Hepatocyte (in vitro differentiated cells): Measurements from ENCODE around the gene CHST6. TPM values are rescaled to one million over a fixed set of nuclear protein-coding genes. Genes with fewer than 3 reads are reported as not detected.

Source experiments
- DNase-seq: peaks from one replicate; pipeline ENCODE4 v3.0.0-alpha.2; 2016; ENCODE audit warnings: low spot score
- H2AFZ ChIP-seq: fragments of 200-600 bp; sonication (generic); 2 replicates; pipeline ENCODE4 v1.6.0; 2016; ENCODE audit warnings: antibody characterized with exemption, mild to moderate bottlenecking
- H3K27ac ChIP-seq: fragments of 200-600 bp; sonication (generic); 2 replicates; pipeline ENCODE4 v1.5.1; 2016; ENCODE audit warnings: mild to moderate bottlenecking
- H3K27me3 ChIP-seq: fragments of 200-600 bp; sonication (generic); 2 replicates; pipeline ENCODE4 v1.6.1; 2016
- H3K36me3 ChIP-seq: fragments of 200-600 bp; sonication (generic); replicated peaks from 2 replicates; pipeline ENCODE4 v1.5.1; 2016; ENCODE audit warnings: low read depth; ENCODE audit not compliant: insufficient read depth
- H3K4me1 ChIP-seq: fragments of 200-600 bp; sonication (generic); 2 replicates; pipeline ENCODE4 v1.5.1; 2016; ENCODE audit warnings: mild to moderate bottlenecking, moderate library complexity; ENCODE audit not compliant: insufficient read depth
- H3K4me2 ChIP-seq: fragments of 200-600 bp; sonication (generic); 2 replicates; pipeline ENCODE4 v1.6.0; 2016
- H3K4me3 ChIP-seq: fragments of 200-600 bp; sonication (generic); 2 replicates; pipeline ENCODE4 v1.5.1; 2016; ENCODE audit warnings: mild to moderate bottlenecking
- H3K79me2 ChIP-seq: fragments of 200-600 bp; sonication (generic); 2 replicates; pipeline ENCODE4 v1.6.0; 2017; ENCODE audit warnings: mild to moderate bottlenecking
- H3K9me2 ChIP-seq: fragments of 200-600 bp; sonication (generic); replicated peaks from 2 replicates; pipeline ENCODE4 v1.6.0; 2017; ENCODE audit warnings: mild to moderate bottlenecking; ENCODE audit not compliant: insufficient read depth
- H3K9me3 ChIP-seq: fragments of 200-600 bp; sonication (generic); 2 replicates; pipeline ENCODE4 v1.5.1; 2016; ENCODE audit warnings: low read depth, mild to moderate bottlenecking
- H4K20me1 ChIP-seq: fragments of 200-600 bp; sonication (generic); 2 replicates; pipeline ENCODE4 v1.6.0; 2016; ENCODE audit warnings: mild to moderate bottlenecking; ENCODE audit not compliant: insufficient read depth, poor library complexity, severe bottlenecking
- EZH2 ChIP-seq: fragments of 200-600 bp; sonication (generic); IDR thresholded peaks from 2 replicates; pipeline ENCODE4 v1.6.1; 2016; ENCODE audit warnings: antibody characterized with exemption, mild to moderate bottlenecking, borderline replicate concordance
- EZH2phosphoT487 ChIP-seq: fragments of 200-600 bp; sonication (generic); IDR thresholded peaks from one replicate; pipeline ENCODE4 v1.6.1; 2018; ENCODE audit warnings: antibody characterized with exemption, mild to moderate bottlenecking, low read depth, moderate library complexity; ENCODE audit not compliant: unreplicated experiment, severe bottlenecking
- WGBS: methylation state at CpG from one replicate; pipeline ENCODE4 v1.1.6; 2016; ENCODE audit warnings: low lambda C conversion rate; ENCODE audit errors: missing lambda C conversion rate; 5-methylcytosine and 5-hydroxymethylcytosine counted together
- polyA plus RNA-seq: library from polyadenylated mRNA; unstranded; fragments of >200 nt; fragmentation: Nextera tagmentation; extraction: Ambion mirVana; gene quantifications from 2 replicates; pipeline ENCODE4 v1.2.1, GENCODE V29; 2016
- total RNA-seq: library from RNA; depleted of rRNA; stranded (reverse); fragments of >200 nt; gene quantifications from 2 replicates; pipeline ENCODE4 v1.2.3, GENCODE V29; 2014
- TF ChIP-seq, protein P1 (sequence below): fragments of 200-600 bp; sonication (generic); IDR thresholded peaks from 2 replicates; pipeline ENCODE4 v1.5.1; 2016; ENCODE audit warnings: antibody characterized with exemption, mild to moderate bottlenecking; ENCODE audit not compliant: poor library complexity

The CHST6 gene
- total and polyA plus RNA-seq, 2 experiments from 2014 or later = 0.33 to 0.37 TPM

DNA sequence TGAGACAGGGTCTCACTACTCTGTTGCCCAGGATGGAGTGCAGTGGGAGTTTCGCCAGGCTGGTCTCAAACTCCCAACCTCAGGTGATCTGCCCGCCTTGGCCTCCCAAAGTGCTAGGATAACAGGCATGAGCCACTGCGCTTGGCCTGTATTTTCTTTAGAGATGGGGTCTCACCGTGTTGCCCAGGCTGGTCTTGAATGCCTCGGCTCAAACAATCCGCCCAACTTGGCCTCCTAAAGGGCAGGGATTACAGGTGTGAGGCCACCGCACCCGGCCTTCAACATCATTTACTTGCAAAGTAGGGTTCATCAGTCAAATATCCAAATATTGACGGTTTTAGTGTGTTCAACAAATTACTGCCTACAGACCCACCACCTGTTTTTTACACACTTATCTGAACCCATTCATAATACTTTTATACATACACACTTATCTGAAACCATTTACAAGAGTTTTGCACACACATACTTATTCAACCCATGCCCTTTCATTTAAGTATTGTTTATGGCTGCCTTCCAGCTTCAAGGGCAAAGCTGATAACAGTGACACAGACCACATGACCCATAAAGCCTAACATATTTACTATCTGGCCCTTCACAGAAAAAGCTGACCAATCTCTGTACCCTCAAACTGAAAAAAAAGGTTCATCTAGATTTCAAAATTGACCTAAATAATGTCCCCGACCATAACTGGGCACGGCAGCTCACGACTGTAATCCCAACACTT lies 42.6 kb downstream of the CHST6 start:
- H3K27ac ChIP-seq = peak overlapping the region; percentile 48
- DNase-seq = no peak
- peaks cover 10% of the 10 kb centered on the region for H3K4me1 ChIP-seq
- WGBS = 74% methylated on average over 12 of the region's 12 CpGs
- H2AFZ ChIP-seq = no peak overlapping the region
- peak overlapping the region; percentile 51 for H3K4me2 ChIP-seq
- peaks cover 90% of the 10 kb centered on the region for H3K79me2 ChIP-seq
- no peaks in the 10 kb centered on the region for H3K9me3 ChIP-seq
- H3K4me3 ChIP-seq = no peak overlapping the region
- H3K36me3 ChIP-seq = no peaks in the 10 kb centered on the region
- TF ChIP-seq EZH2 (no peak), EZH2phosphoT487 (no peak)
- TF ChIP-seq, protein P1, sequence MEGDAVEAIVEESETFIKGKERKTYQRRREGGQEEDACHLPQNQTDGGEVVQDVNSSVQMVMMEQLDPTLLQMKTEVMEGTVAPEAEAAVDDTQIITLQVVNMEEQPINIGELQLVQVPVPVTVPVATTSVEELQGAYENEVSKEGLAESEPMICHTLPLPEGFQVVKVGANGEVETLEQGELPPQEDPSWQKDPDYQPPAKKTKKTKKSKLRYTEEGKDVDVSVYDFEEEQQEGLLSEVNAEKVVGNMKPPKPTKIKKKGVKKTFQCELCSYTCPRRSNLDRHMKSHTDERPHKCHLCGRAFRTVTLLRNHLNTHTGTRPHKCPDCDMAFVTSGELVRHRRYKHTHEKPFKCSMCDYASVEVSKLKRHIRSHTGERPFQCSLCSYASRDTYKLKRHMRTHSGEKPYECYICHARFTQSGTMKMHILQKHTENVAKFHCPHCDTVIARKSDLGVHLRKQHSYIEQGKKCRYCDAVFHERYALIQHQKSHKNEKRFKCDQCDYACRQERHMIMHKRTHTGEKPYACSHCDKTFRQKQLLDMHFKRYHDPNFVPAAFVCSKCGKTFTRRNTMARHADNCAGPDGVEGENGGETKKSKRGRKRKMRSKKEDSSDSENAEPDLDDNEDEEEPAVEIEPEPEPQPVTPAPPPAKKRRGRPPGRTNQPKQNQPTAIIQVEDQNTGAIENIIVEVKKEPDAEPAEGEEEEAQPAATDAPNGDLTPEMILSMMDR = no peak
- H3K9me2 ChIP-seq = no peaks in the 10 kb centered on the region
- H4K20me1 ChIP-seq = peaks cover 28% of the 10 kb centered on the region
- H3K27me3 ChIP-seq = no peaks in the 10 kb centered on the region

DNA sequence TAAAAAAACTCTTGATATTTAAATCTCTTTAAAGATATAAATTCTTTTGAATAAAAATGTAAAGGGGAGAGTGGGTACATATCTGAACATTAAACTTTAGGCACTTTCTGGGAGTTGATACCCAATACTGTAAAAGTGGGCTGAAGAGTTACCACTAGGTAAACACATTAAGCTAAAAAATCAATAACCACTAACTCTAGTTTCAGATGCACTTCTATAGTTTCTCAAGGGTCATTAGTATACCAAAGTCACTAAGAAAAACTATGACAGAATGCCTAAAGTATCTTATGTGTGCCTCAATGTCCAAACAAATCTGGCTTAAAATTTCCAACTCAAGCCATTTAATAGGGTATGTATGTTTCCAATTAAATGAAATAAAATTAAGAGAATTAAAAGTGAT lies 48.8 kb downstream of the CHST6 start:
- H3K4me3 ChIP-seq = no peak overlapping the region
- H3K27ac ChIP-seq = no peak overlapping the region
- H3K4me2 ChIP-seq = no peak overlapping the region
- no peaks in the 10 kb centered on the region for H3K36me3 ChIP-seq
- no peaks in the 10 kb centered on the region for H3K9me3 ChIP-seq
- no peaks in the 10 kb centered on the region for H3K9me2 ChIP-seq
- H3K27me3 ChIP-seq = no peaks in the 10 kb centered on the region
- no peak for DNase-seq
- TF ChIP-seq, protein P1 = no peak
- TF ChIP-seq EZH2phosphoT487 (no peak), EZH2 (no peak)
- no peak overlapping the region for H2AFZ ChIP-seq
- peaks cover 29% of the 10 kb centered on the region for H3K79me2 ChIP-seq
- no peaks in the 10 kb centered on the region for H4K20me1 ChIP-seq
- no peaks in the 10 kb centered on the region for H3K4me1 ChIP-seq

DNA sequence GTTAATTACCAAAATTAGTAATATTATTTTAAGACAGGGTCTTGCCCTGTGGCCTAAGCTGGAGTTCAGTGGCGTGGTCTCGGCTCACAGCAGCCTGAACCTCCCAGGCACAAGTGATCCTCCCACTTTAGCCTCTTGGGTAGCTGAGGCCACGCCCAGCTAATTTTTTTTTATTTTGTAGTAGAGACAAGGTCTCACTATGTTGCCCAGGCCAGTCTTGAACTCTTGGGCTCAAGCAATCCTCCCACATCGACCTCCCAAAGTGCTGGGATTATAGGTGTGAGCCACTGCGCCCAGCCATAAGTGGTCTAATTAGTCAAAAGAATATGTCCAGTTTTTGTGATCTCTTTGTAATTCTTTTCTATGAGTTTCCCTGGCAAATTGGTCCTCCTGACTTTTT lies 49.9 kb downstream of the CHST6 start:
- Histone ChIP-seq H3K9me3 (no peaks in the 10 kb centered on the region), H2AFZ (no peak overlapping the region), H3K27ac (no peak overlapping the region), H4K20me1 (no peaks in the 10 kb centered on the region), H3K36me3 (no peaks in the 10 kb centered on the region), H3K4me1 (no peaks in the 10 kb centered on the region), H3K4me3 (no peak overlapping the region), H3K4me2 (no peak overlapping the region), H3K27me3 (no peaks in the 10 kb centered on the region), H3K79me2 (peaks cover 18% of the 10 kb centered on the region), H3K9me2 (no peaks in the 10 kb centered on the region)
- no peak for DNase-seq
- TF ChIP-seq EZH2 = no peak
- TF ChIP-seq EZH2phosphoT487 = no peak
- TF ChIP-seq, protein P1 = no peak
- WGBS = 99% methylated on average over 5 of the region's 5 CpGs
